ENCODE results near the gene RNU5D-1.
"Not testable (repeated sequence)": the region's sequence is repeated elsewhere in the genome, so short reads cannot be mapped to it uniquely, and the experiment has no call there.

Gene RNU5D-1

DNA sequence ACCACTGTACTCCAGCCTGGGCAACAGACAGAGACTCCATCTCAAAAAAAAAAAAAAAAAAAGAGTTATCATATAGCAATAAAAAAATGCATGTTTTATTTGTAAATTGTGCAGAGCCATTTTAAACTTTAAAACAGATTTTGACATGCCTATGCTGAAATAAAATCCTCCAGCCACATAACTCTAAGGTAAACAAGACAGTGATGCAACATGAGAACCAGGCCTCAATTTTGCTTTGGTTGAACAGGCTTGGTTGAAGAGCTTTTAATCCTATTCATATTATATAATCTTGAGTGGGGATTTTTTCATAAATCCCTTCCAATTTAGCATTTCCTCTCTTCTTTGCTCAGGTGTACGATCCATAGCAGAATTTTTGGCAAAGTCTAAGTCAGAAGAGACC lies 30.4 kb downstream of the RNU5D-1 start:
- no peak for DNase-seq (ENCODE audit: low read depth in 2 of 2)

DNA sequence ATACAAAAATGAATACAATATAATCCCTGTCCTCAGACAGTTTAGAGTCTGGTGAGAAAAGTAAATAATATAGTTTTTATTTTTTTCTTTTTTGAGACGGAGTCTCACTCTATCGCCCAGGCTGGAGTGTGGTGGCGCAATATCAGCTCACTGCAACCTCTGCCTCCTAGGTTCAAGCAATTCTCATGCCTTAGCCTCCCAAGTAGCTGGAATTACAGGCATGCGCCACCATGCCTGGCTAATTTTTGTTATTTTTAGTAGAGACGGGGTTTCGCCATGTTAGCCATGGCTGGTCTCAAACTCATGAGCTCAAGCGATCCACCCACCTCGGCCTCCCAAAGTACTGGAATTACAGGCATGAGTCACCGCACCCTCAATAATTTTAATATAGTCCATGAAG lies 31.6 kb downstream of the RNU5D-1 start:
- DNase-seq (ENCODE audit: low read depth in 2 of 2) = not testable (repeated sequence)

DNA sequence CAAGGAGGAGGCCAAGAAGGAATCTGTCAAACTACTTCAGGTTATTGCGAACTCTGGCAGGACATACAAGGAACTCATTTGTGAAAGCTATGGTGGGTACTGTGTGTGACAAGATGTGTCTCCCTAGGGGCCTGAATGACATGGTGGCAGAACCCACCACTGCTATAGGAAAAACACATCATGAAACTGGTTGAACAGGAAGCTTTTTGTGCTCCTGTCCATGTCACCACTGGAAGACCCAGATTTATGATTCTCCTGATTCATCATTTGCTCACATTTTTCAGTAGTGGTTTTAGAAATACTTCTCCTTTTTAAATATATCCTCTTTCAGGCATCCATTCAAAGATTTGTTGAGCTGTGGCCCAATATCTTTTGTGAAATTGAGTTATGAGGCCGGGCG lies 32.8 kb downstream of the RNU5D-1 start:
- DNase-seq (ENCODE audit: low read depth in 2 of 2) = no peak

DNA sequence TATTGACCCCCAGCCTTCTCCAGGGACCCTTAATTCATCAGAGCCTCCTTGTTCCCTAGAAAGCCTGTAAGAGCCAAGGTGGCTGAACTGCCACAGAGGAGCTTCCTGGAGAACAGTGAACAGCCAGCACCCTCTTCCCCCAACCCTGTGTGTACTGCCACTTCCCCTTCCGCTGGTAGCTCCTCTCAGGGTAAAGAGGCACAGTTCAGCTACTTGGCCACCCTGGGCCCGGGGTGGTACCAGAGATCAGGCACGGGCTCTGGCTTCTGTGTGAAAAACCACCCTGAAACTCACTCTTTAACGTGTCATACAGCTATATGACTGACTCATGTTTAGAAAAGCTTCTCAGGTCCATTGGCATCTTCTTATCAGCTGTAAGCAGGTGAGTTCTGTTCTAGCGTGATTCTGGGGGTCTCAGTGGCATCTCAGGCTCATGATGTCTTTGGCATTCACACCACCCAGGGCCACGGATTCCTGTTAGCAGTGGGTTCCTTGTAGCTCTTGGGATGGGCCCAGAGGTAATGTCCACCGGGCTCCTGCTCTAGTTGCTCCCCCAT lies 34.1 kb downstream of the RNU5D-1 start:
- DNase-seq (ENCODE audit: low read depth in 2 of 2) = no peak

DNA sequence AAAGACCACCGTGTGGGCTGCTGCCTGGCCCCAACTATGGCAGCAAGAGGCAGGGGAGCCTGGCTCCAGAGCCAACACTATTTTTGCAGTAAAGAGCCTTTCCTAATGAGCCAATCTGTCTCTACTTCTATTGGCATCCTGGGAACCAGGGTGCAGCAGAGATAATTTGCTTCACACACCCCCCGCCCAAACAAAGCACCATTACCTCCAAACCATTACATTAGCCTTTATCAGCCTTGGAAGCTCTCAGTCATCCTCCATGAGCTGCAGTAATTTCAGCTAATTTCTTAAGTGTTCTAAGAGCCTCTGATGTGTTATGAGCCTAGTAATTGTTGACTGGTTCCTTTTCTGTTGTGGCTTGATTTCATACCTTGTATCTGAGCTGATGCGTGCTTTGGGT lies 34.9 kb downstream of the RNU5D-1 start:
- no peak for DNase-seq (ENCODE audit: low read depth in 2 of 2)

DNA sequence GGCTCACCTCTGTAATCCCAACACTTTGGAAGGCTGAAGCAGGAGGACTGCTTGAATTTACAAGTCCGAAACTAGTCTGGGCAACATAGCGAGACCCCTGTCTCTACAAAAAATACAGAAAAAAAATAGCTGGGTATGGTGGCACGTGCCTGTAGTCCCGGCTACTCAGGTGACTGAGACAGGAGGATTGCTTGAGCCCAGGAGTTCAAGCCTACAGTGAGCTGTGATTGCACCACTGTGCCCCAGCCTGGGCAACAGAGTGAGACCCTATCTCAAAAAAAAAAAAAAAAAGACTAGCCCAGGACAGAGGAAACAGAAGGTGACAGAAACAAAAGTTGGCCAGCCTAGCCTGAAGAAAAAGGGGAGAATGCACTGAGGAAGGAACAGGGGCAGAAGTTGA lies 35.3 kb downstream of the RNU5D-1 start:
- DNase-seq (ENCODE audit: low read depth in 2 of 2) = no peak

DNA sequence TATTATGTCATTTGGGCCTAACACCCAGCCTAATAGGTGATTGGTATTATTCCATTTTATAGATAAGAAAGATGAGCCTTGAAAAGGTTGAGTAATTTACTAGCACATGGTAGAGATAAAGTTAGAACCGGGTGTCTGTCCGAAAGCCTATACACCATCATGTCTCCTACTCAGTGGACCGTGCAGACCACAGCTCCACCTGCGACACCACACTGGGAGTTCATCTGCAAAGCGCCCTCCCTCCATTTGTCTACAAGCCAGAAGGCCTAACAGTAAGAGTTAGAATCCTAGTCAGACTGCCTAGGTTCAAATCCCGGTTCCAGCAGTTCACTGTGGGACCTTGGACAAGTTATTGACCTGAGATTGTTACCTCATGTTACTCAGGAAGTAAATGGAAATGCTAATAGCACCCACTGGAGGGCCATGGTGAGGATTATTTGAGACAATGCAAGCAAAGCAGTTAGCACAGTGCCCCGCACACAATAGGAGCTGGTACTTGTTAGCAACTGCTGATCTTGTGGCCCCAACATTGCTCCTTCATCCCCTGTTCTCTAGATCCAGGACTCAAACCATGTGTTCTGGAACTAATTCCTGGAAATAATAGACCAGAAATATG lies 36.0 kb downstream of the RNU5D-1 start:
- no peak for DNase-seq (ENCODE audit: low read depth in 2 of 2)

DNA sequence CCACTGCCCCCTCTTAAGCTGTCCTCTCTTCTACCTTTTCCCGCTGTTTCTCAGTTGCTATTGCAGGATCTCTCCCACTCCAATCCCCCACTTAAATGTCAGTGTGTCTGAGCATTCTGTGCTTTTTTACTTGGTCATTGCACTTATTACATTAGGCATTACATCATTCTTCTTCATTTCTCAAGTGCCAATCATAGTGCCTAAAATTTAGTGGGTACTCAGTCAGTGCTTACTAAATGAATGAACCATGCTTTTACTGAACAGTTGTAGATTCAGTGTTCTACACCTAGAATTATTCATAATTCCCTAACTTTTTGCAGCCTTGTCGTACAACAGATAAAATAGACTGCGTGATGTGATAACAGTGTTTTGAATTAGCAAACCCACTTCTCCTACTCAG lies 37.1 kb downstream of the RNU5D-1 start:
- no peak for DNase-seq (ENCODE audit: low read depth in 2 of 2)

DNA sequence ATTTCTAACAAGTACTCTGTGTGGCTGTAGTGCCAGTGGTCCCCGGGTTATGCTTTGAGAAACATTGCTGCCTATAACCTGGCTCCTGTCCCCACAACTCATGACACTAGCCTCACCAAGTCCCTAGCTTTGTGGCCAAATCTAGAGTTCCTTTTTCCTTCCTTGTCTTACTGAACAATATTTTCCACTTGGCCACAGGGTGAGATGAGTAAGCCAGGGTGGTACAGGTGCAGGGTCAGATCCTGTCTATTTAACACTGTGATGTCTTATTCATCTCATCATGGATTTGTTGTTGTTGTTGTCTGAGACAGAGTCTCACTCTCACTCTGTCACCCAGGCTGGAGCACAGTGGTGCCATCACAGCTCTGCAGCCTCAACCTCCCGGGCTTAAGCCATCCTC lies 37.8 kb downstream of the RNU5D-1 start:
- no peak for DNase-seq (ENCODE audit: low read depth in 2 of 2)

DNA sequence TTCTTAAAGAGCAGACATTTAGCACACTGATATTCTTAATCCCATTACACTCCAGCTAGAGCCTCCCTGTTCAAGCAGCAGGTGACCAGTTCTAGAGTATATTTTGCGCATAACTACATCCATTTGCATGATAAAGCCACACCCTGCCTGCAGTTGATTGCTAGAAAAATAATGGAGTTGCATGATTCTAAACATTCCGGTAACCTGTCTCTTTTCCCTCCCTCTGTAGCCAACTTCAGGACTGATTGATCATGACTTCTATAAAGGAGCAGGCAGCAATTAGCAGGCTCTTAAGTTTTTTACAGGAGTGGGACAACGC lies 41.6 kb downstream of the RNU5D-1 start:
- no peak for DNase-seq (ENCODE audit: low read depth in 2 of 2)

DNA sequence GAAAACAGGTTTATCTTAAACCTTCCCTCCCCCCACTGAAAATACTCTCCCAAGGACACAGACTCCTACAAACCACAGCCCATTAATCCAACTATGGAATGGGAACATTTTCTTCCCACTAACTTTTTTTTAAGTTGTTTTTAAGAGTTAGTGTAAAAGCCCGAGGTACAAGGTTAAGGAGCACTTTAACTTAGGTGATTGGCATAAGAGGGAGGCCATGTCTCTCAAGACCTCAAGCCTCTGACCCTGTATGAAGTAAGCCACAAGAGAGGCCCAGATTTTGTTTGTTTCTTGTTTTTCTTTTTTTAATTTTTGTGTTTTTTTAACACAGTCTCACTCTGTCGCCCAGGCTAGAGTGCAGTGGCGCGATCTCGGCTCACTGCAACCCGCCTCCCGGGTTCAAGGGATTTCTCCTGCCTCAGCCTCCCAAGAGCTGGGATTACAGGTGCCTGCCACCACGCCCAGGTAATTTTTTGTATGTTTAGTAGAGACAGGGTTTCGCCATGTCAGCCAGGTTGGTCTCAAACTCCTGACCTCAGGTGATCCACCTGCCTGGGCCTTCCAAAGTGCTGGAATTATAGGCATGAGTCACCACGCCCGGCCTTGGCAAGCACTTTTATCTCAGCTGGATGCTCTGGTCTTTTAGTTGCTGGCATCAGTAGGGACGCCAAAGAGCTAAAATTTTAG lies 42.1 kb downstream of the RNU5D-1 start:
- DNase-seq (ENCODE audit: low read depth in 2 of 2) = no peak

DNA sequence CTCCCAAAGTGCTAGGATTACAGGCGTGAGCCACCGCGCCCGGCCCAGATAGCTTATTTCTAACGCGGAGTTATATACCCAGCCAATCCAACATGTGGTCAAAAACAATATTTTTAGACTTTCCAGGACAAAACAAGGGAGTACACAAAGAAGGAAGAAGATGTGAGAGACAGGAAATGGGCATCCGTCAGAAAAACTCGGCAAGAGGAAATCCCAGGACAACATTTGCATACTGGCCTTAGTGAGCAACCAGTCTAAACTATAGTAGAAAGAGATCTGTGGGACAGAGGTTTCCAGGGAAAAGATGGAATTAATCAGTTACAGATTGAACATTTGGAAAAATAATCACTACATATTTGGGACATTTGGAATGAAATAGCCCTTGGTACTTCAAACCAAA lies 45.1 kb downstream of the RNU5D-1 start:
- no peak for DNase-seq (ENCODE audit: low read depth in 2 of 2)

DNA sequence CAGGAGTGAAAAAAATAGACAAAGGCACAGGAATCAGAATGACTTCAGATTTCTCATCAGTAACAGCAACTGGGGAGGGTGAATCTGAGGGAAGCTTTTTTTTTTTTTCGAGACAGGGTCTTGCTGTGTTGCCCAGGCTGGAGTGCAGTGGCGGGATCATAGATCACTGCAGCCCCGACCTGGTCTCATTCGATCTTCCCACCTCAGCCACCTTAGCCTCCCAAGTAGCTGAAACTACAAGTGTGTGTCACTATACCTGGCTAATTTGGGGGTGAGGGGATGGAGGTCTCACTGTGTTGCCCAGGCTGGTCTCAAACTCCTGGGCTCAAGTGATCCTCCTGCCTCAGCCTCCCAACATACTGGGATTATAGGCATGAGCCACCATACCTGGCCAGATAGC lies 45.8 kb downstream of the RNU5D-1 start:
- DNase-seq (ENCODE audit: low read depth in 2 of 2) = no peak

DNA sequence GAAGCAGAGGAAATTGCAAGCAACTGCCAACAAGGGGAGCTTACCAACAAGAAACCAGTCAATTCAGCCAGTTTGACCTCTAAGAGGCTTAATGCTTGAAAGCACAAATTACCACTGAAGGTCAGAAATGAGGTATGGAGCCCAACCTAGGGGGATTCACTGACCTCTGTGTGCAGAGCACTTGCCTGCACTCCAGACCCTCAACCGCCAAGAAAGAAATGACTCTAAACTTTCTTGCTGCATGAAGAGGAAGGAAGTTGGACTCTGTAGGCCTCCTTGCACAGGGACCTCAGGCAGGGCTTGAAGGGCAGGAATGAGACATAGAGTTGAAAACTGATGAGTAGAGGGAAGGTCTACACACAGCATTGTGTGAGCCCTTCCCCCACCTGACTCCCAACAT lies 46.4 kb downstream of the RNU5D-1 start:
- no peak for DNase-seq (ENCODE audit: low read depth in 2 of 2)

DNA sequence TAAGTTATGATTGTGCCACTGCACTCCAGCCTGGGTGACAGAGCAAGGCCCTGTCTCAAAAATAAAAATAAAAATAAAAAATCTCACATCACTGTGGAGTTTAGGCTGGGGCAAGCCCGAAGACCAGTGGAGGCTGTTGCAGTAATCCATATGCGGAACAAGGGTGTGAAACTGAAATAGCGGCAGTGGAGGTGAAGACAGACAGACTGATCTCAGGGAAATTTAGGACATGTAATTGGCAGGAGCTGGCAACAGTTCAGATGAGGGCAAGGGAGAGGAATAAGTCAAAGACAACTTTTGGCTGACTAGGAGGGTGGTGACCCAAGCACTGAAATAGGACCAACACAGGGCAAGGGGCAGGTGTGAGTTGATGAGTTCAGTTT lies 48.1 kb downstream of the RNU5D-1 start:
- DNase-seq (ENCODE audit: low read depth in 2 of 2) = no peak

DNA sequence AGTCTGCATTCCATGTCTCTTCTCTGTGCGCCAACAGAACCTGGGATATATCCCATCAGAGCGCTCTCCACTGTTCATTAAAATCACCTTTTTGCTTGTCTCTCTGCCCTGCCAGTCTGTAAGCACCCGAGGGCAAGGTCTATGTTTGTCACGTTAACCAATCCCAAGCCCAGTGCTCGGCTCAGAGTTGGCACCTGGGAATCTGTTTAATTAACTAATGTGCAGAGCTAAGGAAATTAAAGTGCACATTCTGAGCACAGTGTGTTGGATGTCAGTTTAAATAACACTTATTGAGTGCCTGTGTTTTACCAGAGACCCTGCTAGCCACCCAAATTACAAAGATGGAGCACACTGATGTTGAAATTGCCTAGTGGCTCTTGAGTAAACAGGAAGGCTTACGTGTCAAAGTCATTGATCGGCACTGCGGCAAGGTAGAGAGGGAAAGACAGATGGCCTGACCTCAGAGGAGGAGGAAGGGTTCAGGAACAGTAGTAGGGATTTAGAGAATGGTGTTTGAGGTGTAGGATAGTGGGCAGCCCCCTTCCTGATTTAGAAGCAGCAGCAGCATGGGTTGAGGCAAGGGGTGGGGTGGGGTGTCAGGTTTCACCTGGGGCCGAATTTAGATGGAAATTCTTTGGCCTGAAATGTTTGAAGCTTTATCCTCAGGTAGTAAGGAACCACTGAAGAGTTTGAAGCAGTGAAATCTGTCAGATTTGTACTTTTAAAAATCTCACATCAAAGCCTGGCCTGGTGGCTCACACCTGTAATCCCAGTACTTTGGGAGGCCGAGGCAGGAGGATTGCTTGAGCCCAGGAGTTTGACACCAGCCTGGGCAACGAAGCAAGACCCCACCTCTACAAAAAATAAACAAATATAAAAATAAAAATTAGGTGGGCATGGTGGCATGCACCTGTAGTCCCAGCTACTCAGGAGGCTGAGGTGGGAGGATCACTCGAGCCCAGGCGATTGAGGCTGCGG lies 48.8 kb downstream of the RNU5D-1 start:
- no peak for DNase-seq (ENCODE audit: low read depth in 2 of 2)
